GM18507 (cell line): Measurements from ENCODE around the gene POLR1E.
A peak's percentile ranks its signal among the peaks of the same experiment; 100 is the strongest.
"Not testable (repeated sequence)": the region's sequence is repeated elsewhere in the genome, so short reads cannot be mapped to it uniquely, and the experiment has no call there.

Experiments used
- DNase-seq: peaks from one replicate; pipeline ENCODE4 v3.0.0; 2011; ENCODE audit warnings: low read depth; ENCODE audit not compliant: insufficient read length; ENCODE audit errors: extremely low spot score
- FAIRE-seq: peaks from 2 replicates; lab custom pipeline; 2011; peaks lifted over from hg19 to GRCh38; lab: Jason Lieb, UNC

Gene POLR1E

GRCh38 chr9:37498457-37498856 lies 12.7 kb downstream of the POLR1E start:
- DNase-seq (no peak), FAIRE-seq (no peak)

- no peak for FAIRE-seq
- no peak for DNase-seq
Measured at GRCh38 chr9:37499297-37499696, 13.5 kb downstream of the POLR1E start.

GRCh38 chr9:37501957-37502596 lies 16.3 kb downstream of the POLR1E start:
- FAIRE-seq (no peak), DNase-seq (no peak)

GRCh38 chr9:37503736-37504135 lies 18.0 kb downstream of the POLR1E start:
- no peak for FAIRE-seq
- no peak for DNase-seq

GRCh38 chr9:37504605-37505004 lies 18.9 kb downstream of the POLR1E start:
- DNase-seq (no peak), FAIRE-seq (no peak)

GRCh38 chr9:37507566-37508134 lies 21.9 kb downstream of the POLR1E start:
- no peak for DNase-seq
- no peak for FAIRE-seq

GRCh38 chr9:37508135-37508833 lies 22.5 kb downstream of the POLR1E start:
- DNase-seq (no peak), FAIRE-seq (no peak)

- DNase-seq: no peak
- FAIRE-seq: no peak
Measured at GRCh38 chr9:37508834-37509206, 23.1 kb downstream of the POLR1E start.

- DNase-seq (no peak), FAIRE-seq (no peak)
Measured at GRCh38 chr9:37509536-37509935, 23.8 kb downstream of the POLR1E start.

- not testable (repeated sequence) for FAIRE-seq, DNase-seq
Measured at GRCh38 chr9:37510053-37510452, 24.3 kb downstream of the POLR1E start.

- FAIRE-seq: peak; percentile 9
- DNase-seq: no peak
Measured at GRCh38 chr9:37511016-37512010, 25.6 kb downstream of the POLR1E start.

- DNase-seq: no peak
- no peak for FAIRE-seq
Measured at GRCh38 chr9:37512437-37512836, 26.7 kb downstream of the POLR1E start.

GRCh38 chr9:37514415-37514814 lies 28.7 kb downstream of the POLR1E start:
- not testable (repeated sequence) for FAIRE-seq, DNase-seq

GRCh38 chr9:37514999-37515398 lies 29.3 kb downstream of the POLR1E start:
- no peak for FAIRE-seq
- no peak for DNase-seq

- no peak for FAIRE-seq
- no peak for DNase-seq
Measured at GRCh38 chr9:37515620-37516258, 30.0 kb downstream of the POLR1E start.

- FAIRE-seq: no peak
Measured at GRCh38 chr9:37517923-37518322, 32.2 kb downstream of the POLR1E start.

GRCh38 chr9:37520641-37521040 lies 34.9 kb downstream of the POLR1E start:
- FAIRE-seq (no peak), DNase-seq (no peak)

More at GRCh38 chr9:37517923-37518322, 32.2 kb downstream of the POLR1E start:
- no peak for DNase-seq

- no peak for FAIRE-seq
- DNase-seq: no peak
Measured at GRCh38 chr9:37521111-37521510, 35.4 kb downstream of the POLR1E start.

- DNase-seq (no peak), FAIRE-seq (no peak)
Measured at GRCh38 chr9:37522971-37523370, 37.2 kb downstream of the POLR1E start.
